Naive thymus-derived CD4-positive, alpha-beta T cell (primary cell): Measurements from ENCODE around the gene APOA4. TPM values are rescaled to one million over a fixed set of nuclear protein-coding genes. Genes with fewer than 3 reads are reported as not detected.

Experiments used
- ATAC-seq: fragments of 150-1000 bp; cut with Tn5 transposase; 2 replicates; pipeline ENCODE4 v1.10.0; 2021; ENCODE audit warnings: mild to moderate bottlenecking, moderate library complexity
- CTCF ChIA-PET: fragments of 350-600 bp; sonication (Branson Sonifier 250); formaldehyde crosslinking; loops from one replicate; lab custom pipeline; 2021; ENCODE audit warnings: antibody characterized with exemption; lab: Charles Lee
- POLR2A ChIA-PET: fragments of 350-600 bp; sonication (Branson Sonifier 250); formaldehyde crosslinking; loops from one replicate; lab custom pipeline; 2021; ENCODE audit warnings: antibody characterized with exemption, inconsistent platforms; lab: Charles Lee
- DNase-seq, 9 donors: peaks; one replicate each; pipeline versions ENCODE4 v3.0.0 to v3.0.0-alpha.2; 2020 to 2022; ENCODE audit warnings: mixed read lengths in 1 of 9
- H3K27ac ChIP-seq: one replicate; pipeline ENCODE4 v1.7.0; 2013; ENCODE audit warnings: mild to moderate bottlenecking, low read depth, low read length, moderate library complexity
- H3K27me3 ChIP-seq, 2 donors: one replicate each; pipeline ENCODE4 v1.7.0; 2013; ENCODE audit warnings: low read length in 2 of 2, mild to moderate bottlenecking in 2 of 2, moderate library complexity in 2 of 2; ENCODE audit not compliant: control insufficient read depth in 2 of 2, insufficient read depth in 2 of 2
- H3K36me3 ChIP-seq, 3 experiments: 1 replicate in 2 of 3; 2 replicates in 1 of 3; pipeline ENCODE4 v1.7.0; 2013; ENCODE audit warnings: low read length in 3 of 3, mild to moderate bottlenecking in 3 of 3, moderate library complexity in 1 of 3; ENCODE audit not compliant: insufficient read depth in 3 of 3, control insufficient read depth in 2 of 3
- H3K4me1 ChIP-seq, 2 donors: one replicate each; pipeline ENCODE4 v1.7.0; 2013; ENCODE audit warnings: low read length in 2 of 2, mild to moderate bottlenecking in 2 of 2, moderate library complexity in 1 of 2; ENCODE audit not compliant: control insufficient read depth in 2 of 2, insufficient read depth in 2 of 2
- H3K4me3 ChIP-seq: 2 replicates; pipeline ENCODE4 v1.7.0; 2013; ENCODE audit warnings: mild to moderate bottlenecking, low read length
- H3K9me3 ChIP-seq, 3 experiments: 1 replicate in 2 of 3; 2 replicates in 1 of 3; pipeline ENCODE4 v1.7.0; 2013; ENCODE audit warnings: low read length in 3 of 3; ENCODE audit not compliant: control insufficient read depth in 2 of 3
- H3K27ac Mint-ChIP-seq, 9 donors: one replicate each; pipeline ENCODE4 v1.8.0; 2020 to 2022; ENCODE audit warnings: mixed read lengths in 9 of 9, mild to moderate bottlenecking in 8 of 9, moderate library complexity in 5 of 9, inconsistent platforms in 2 of 9
- H3K27me3 Mint-ChIP-seq, 5 donors: one replicate each; pipeline ENCODE4 v1.8.0; 2021 to 2022; ENCODE audit warnings: mixed read lengths in 5 of 5, mild to moderate bottlenecking in 1 of 5
- H3K36me3 Mint-ChIP-seq, 5 donors: one replicate each; pipeline ENCODE4 v1.8.0; 2020 to 2022; ENCODE audit warnings: mixed read lengths in 5 of 5, mild to moderate bottlenecking in 3 of 5, inconsistent platforms in 1 of 5
- H3K4me1 Mint-ChIP-seq, 7 donors: one replicate each; pipeline ENCODE4 v1.8.0; 2020 to 2022; ENCODE audit warnings: mixed read lengths in 7 of 7, mild to moderate bottlenecking in 3 of 7, inconsistent platforms in 1 of 7
- H3K4me3 Mint-ChIP-seq, 10 donors: one replicate each; pipeline ENCODE4 v1.8.0; 2020 to 2022; ENCODE audit warnings: mild to moderate bottlenecking in 10 of 10, mixed read lengths in 10 of 10, moderate library complexity in 6 of 10, inconsistent platforms in 2 of 10
- H3K9me3 Mint-ChIP-seq, 11 donors: one replicate each; pipeline ENCODE4 v1.8.0; 2020 to 2022; ENCODE audit warnings: mixed read lengths in 11 of 11, mild to moderate bottlenecking in 4 of 11, inconsistent platforms in 1 of 11, moderate library complexity in 1 of 11
- intact Hi-C, 2 donors: fragments of 100-400 bp; cut with micrococcal nuclease; formaldehyde crosslinking; loops; one replicate each; pipeline ENCODE4 v1.15.1; 2023
- polyA plus RNA-seq, 2 donors: library from polyadenylated mRNA; unstranded; fragments of 300-500 nt; fragmentation: Illumina TruSeq; gene quantifications; one replicate each; pipeline ENCODE4 v1.2.3, GENCODE V29; 2021
- total RNA-seq, 6 experiments: library from RNA in 5 of 6; stranded (reverse) in 5 of 6; gene quantifications; 1 replicate in 5 of 6; 2 replicates in 1 of 6; pipeline ENCODE4 v1.2.3 and lab custom pipeline; 2021 to 2026

APOA4 gene
- total and polyA plus RNA-seq, 7 experiments from 2014 or later: not detected

DNA sequence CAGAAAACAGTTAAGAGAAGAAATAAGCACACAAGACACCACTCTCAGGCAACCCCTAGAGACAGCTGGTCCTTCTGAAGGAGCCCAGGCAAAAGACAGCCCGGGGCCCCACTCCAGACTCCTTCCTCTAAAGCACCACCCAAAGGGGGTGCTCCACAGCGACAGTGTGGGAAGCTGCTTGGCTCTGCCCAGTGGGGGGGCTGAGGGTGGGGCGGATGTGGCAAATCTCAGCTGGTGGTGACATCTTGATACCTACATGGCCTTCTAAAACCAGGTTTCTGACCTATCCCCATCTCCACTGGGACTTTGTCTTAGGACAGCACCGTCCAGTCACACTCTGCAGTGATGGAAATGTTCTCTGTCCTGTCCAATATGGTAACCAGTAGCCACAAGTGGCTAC is 24.5 kb upstream of the APOA4 start:
- Mint-ChIP-seq H3K27me3 (no peaks in the 10 kb centered on the region), H3K4me3 (no peak overlapping the region), H3K27ac (peak overlapping the region in 1 of 9 donors; percentile 46), H3K9me3 (no peaks in the 10 kb centered on the region), H3K4me1 (peaks cover 17 to 33% (median 30%) of the 10 kb centered on the region in 7 donors), H3K36me3 (peaks cover 12 to 45% (median 30%) of the 10 kb centered on the region in 5 donors)
- Histone ChIP-seq H3K27ac (no peak overlapping the region), H3K36me3 (peaks cover 4 to 56% (median 20%) of the 10 kb centered on the region in 3 experiments), H3K4me1 (peaks cover 18 to 31% of the 10 kb centered on the region in 2 donors), H3K27me3 (no peaks in the 10 kb centered on the region), H3K4me3 (no peak overlapping the region), H3K9me3 (no peaks in the 10 kb centered on the region)
- DNase-seq (no peak), ATAC-seq (no peak)
- intact Hi-C loops: no loop called here
- POLR2A ChIA-PET: interaction anchor here (0.7 to 1.4 kb wide), 2 partner anchors 12 to 52 kb away, joined by 3 read pairs; no protein-coding TSS in a partner anchor
- CTCF ChIA-PET: interaction anchor here (3.7 kb wide), 1 partner anchor 12 kb away, joined by 15 read pairs; no protein-coding TSS in a partner anchor

- CTCF ChIA-PET: interaction anchor here (1.4 kb wide), 1 partner anchor 261 kb away, joined by 5 read pairs; no protein-coding TSS in a partner anchor
- Histone ChIP-seq H3K27me3 (no peaks in the 10 kb centered on the region), H3K27ac (no peak overlapping the region), H3K4me1 (peaks cover 0 to 3% of the 10 kb centered on the region in 2 donors), H3K9me3 (no peaks in the 10 kb centered on the region), H3K4me3 (no peak overlapping the region), H3K36me3 (peaks cover 4 to 56% (median 20%) of the 10 kb centered on the region in 3 experiments)
- intact Hi-C loops: no loop called here
- no peak for DNase-seq
- H3K27ac Mint-ChIP-seq: no peak overlapping the region
- no peaks in the 10 kb centered on the region for H3K9me3 Mint-ChIP-seq
- H3K4me1 Mint-ChIP-seq: peaks cover 0 to 8% (median 3%) of the 10 kb centered on the region in 7 donors
- no peak for ATAC-seq
- POLR2A ChIA-PET: no interaction called here
- no peaks in the 10 kb centered on the region for H3K27me3 Mint-ChIP-seq
- peaks cover 12 to 38% (median 23%) of the 10 kb centered on the region in 5 donors for H3K36me3 Mint-ChIP-seq
- no peak overlapping the region for H3K4me3 Mint-ChIP-seq
Measured at GRCh38 chr11:116844722-116845121, 21.6 kb upstream of the APOA4 start.

- peaks cover 4 to 45% (median 20%) of the 10 kb centered on the region in 3 experiments for H3K36me3 ChIP-seq
- no peak overlapping the region for H3K4me3 ChIP-seq
- no peaks in the 10 kb centered on the region for H3K9me3 ChIP-seq
- H3K27ac ChIP-seq: no peak overlapping the region
- H3K27ac Mint-ChIP-seq: peak overlapping the region in 1 of 9 donors; percentile 9
- POLR2A ChIA-PET: interaction anchor here (0.7 to 1.5 kb wide), 3 partner anchors 10 to 39 kb away, joined by 3 read pairs; no protein-coding TSS in a partner anchor
- CTCF ChIA-PET: interaction anchor here (0.7 kb wide), 1 partner anchor 20 kb away, joined by 3 read pairs; no protein-coding TSS in a partner anchor
- no peaks in the 10 kb centered on the region for H3K4me1 ChIP-seq
- intact Hi-C loops: no loop called here
- H3K9me3 Mint-ChIP-seq: no peaks in the 10 kb centered on the region
- H3K36me3 Mint-ChIP-seq: peaks cover 12 to 35% (median 20%) of the 10 kb centered on the region in 5 donors
- no peaks in the 10 kb centered on the region for H3K27me3 ChIP-seq
- H3K4me3 Mint-ChIP-seq: no peak overlapping the region
- no peaks in the 10 kb centered on the region for H3K27me3 Mint-ChIP-seq
- DNase-seq: no peak
- H3K4me1 Mint-ChIP-seq: peaks cover 0 to 6% (median 0%) of the 10 kb centered on the region in 7 donors
- ATAC-seq: no peak
Measured at GRCh38 chr11:116843661-116844060, 20.6 kb upstream of the APOA4 start.

GRCh38 chr11:116842909-116843308 is 19.8 kb upstream of the APOA4 start:
- Mint-ChIP-seq H3K4me3 (no peak overlapping the region), H3K27me3 (no peaks in the 10 kb centered on the region), H3K9me3 (no peaks in the 10 kb centered on the region), H3K36me3 (peaks cover 12 to 35% (median 20%) of the 10 kb centered on the region in 5 donors), H3K27ac (peak overlapping the region in 1 of 9 donors; percentile 19), H3K4me1 (peaks cover 0 to 11% (median 0%) of the 10 kb centered on the region in 7 donors)
- H3K36me3 ChIP-seq: peaks cover 4 to 41% (median 20%) of the 10 kb centered on the region in 3 experiments
- no peak for ATAC-seq
- no peak for DNase-seq
- ChIA-PET POLR2A (interaction anchor here (0.6 to 1.5 kb wide), 2 partner anchors 10 to 307 kb away, joined by 3 read pairs; no protein-coding TSS in a partner anchor), CTCF (no interaction called here)
- H3K9me3 ChIP-seq: no peaks in the 10 kb centered on the region
- no peaks in the 10 kb centered on the region for H3K4me1 ChIP-seq
- no peaks in the 10 kb centered on the region for H3K27me3 ChIP-seq
- no peak overlapping the region for H3K4me3 ChIP-seq
- intact Hi-C loops: no loop called here
- no peak overlapping the region for H3K27ac ChIP-seq

GRCh38 chr11:116842117-116842516 is 19.0 kb upstream of the APOA4 start:
- Histone ChIP-seq H3K27me3 (no peaks in the 10 kb centered on the region), H3K9me3 (no peaks in the 10 kb centered on the region), H3K4me1 (no peaks in the 10 kb centered on the region), H3K27ac (no peak overlapping the region), H3K4me3 (no peak overlapping the region), H3K36me3 (peaks cover 0 to 33% (median 16%) of the 10 kb centered on the region in 3 experiments)
- no peak for ATAC-seq
- CTCF ChIA-PET: interaction anchor here (0.7 kb wide), 1 partner anchor 44 kb away, joined by 5 read pairs; no protein-coding TSS in a partner anchor
- H3K4me1 Mint-ChIP-seq: peaks cover 0 to 11% (median 0%) of the 10 kb centered on the region in 7 donors
- peaks cover 12 to 33% (median 17%) of the 10 kb centered on the region in 5 donors for H3K36me3 Mint-ChIP-seq
- H3K27me3 Mint-ChIP-seq: no peaks in the 10 kb centered on the region
- no peak overlapping the region for H3K4me3 Mint-ChIP-seq
- H3K27ac Mint-ChIP-seq: peak overlapping the region in 2 of 9 donors; percentile 54 to 56
- no peak for DNase-seq
- intact Hi-C loops: no loop called here
- no peaks in the 10 kb centered on the region for H3K9me3 Mint-ChIP-seq
- POLR2A ChIA-PET: interaction anchor here (1.5 kb wide), 1 partner anchor 9 kb away, joined by 3 read pairs; no protein-coding TSS in a partner anchor

DNA sequence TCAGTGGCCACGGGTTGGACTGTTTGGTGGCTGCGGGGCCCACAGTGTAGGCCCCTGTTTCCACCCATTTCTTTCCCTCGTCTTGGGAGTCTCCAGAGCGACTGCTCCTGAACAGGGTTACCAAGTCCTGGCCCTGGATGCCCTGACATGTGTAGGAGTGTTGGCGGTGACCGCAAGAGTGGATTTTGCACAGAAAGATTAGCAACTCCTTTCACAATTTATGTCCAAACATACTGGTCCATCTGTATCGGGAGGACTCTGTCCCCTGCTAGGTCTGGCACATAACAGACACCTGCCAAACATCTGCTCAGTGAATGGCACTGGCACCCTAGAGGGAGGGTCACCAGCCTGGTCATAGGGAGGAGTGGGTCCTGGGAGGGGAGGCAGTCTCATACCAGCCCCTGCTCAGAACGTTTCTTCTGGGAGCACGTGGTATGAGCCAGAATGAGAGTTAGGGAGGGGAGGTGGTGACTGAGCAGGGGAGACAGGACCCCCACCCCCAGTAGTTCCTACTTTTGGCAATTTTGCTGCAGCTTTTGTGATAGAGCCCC is 17.7 kb upstream of the APOA4 start:
- Mint-ChIP-seq H3K9me3 (no peaks in the 10 kb centered on the region), H3K4me3 (no peak overlapping the region), H3K27me3 (no peaks in the 10 kb centered on the region), H3K36me3 (peaks cover under 1 to 20% (median 7%) of the 10 kb centered on the region in 5 donors), H3K4me1 (peaks cover 0 to 14% (median 4%) of the 10 kb centered on the region in 7 donors), H3K27ac (no peak overlapping the region)
- ATAC-seq (no peak), DNase-seq (no peak)
- POLR2A ChIA-PET: interaction anchor here (1.3 kb wide), 1 partner anchor 9 kb away, joined by 4 read pairs; no protein-coding TSS in a partner anchor
- Histone ChIP-seq H3K27me3 (no peaks in the 10 kb centered on the region), H3K27ac (no peak overlapping the region), H3K4me3 (no peak overlapping the region), H3K36me3 (peaks cover 0 to 20% (median 6%) of the 10 kb centered on the region in 3 experiments), H3K4me1 (peaks cover 4 to 5% of the 10 kb centered on the region in 2 donors), H3K9me3 (no peaks in the 10 kb centered on the region)
- CTCF ChIA-PET: interaction anchor here (0.7 kb wide), 1 partner anchor 38 kb away, joined by 3 read pairs; no protein-coding TSS in a partner anchor
- intact Hi-C loops: loop anchor here in 1 of 2 donors (1.0 kb wide), 1 partner anchor 265 kb away; no protein-coding TSS in a partner anchor
